Left hindlimb (tissue), 1 donor: ENCODE results near the gene HRH2.
A peak's percentile ranks its signal among the peaks of the same experiment; 100 is the strongest.
"Not testable (repeated sequence)": the region's sequence is repeated elsewhere in the genome, so short reads cannot be mapped to it uniquely, and the experiment has no call there.

Source experiments
- DNase-seq: peaks from one replicate; pipeline ENCODE4 v3.0.0-alpha.2; 2018

The HRH2 gene, protein sequence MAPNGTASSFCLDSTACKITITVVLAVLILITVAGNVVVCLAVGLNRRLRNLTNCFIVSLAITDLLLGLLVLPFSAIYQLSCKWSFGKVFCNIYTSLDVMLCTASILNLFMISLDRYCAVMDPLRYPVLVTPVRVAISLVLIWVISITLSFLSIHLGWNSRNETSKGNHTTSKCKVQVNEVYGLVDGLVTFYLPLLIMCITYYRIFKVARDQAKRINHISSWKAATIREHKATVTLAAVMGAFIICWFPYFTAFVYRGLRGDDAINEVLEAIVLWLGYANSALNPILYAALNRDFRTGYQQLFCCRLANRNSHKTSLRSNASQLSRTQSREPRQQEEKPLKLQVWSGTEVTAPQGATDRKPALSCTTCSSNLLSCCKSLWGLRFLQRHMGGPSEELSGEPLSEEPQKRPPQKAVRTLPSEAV

DNA sequence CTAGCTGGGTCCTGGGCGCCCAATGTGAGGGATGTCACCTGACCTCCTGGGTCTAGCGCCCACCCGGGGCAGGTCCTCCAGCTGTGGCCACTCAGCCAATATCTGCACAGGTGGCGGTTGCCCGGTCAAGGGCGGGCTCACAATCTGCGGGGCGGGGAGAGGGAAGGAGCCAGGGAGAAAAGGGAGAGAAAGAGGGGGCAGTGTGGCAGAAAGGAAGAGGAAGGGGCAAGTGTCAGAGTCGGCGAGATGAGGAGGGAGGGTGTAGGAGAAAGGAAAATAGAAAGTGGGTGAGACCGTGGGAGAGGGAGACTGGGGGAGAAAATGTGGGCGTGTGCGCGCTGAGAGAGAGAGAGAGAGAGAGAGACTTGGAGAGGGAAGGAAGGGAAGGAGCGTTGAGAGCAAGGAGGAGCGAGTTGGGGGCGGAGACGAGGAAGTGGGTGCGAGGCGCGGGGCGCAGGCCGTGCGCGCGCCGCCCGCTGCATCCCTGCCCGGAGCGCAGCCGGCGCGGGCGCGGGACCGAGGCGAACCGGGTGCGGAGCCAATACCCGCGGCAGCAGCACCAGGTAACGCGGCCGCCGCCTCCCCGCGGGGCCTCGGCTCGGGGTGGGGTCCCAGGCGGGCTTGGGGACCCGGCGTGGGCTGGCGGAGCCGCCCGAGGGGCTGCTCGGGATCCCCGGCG is at the start of gene HRH2:
HRH2 (plus strand) TSS at position 479 of the 679 bp plus-strand sequence. CDS start 25,163 bp downstream, outside the sequence.
- peak; percentile 58 for DNase-seq

DNA sequence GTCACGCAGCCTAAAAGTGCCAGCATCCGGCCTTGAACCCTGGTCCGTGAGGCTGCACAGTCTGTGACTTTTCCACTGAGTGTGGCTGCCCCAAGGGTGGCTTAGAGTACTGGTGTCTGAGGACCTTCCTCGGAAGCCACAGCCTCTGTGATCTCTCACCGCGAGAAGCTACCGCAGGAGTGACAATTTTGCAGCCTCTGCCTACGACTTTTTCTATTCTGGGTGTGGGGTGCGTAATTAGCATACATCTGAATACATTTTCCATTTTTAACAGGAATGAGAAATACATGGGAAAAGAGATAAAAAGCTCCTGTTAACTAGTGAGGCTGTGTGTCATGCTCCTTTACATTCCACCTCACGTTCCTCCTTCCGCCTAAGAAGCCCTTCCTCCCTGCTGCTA is 48.3 kb upstream of the HRH2 start:
- no peak for DNase-seq

DNA sequence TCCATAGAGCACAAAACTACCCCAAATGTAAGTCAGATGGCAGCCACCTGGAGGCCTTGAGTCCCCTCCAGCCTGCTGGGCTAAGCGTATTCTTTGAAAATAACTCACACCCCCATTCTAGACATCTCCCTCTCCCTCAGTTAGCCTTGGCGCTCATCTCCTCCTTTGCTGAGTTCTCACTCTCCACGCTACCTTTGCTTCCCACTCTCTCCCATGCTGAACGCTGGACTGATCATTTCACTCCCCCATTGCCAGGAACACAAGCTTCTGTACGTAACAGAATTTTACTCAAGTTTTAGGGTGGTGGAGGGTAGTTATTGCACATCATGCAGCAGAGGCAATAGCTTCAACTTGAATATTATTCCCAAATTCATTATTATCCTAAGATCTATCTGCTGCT is 47.5 kb upstream of the HRH2 start:
- DNase-seq, result no peak

DNA sequence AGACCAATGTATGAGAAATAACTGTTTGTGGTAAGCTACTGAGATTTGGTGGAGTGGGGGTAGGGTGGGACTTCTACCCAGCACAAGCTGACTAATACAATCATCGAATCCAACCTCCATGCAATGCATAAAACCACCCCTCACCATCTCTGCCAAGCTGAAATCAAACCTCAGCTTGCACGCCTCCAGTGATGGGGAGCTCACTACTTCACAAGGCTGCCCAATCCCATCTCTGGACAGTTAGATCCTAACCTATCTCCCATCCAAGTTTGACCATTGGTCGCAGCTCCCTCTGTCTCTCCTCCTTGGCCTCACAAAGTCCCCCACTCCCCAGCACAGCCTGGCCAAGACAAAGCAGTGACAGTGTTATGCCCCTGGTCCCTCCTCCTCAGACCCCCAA is 47.0 kb upstream of the HRH2 start:
- DNase-seq, result no peak

DNA sequence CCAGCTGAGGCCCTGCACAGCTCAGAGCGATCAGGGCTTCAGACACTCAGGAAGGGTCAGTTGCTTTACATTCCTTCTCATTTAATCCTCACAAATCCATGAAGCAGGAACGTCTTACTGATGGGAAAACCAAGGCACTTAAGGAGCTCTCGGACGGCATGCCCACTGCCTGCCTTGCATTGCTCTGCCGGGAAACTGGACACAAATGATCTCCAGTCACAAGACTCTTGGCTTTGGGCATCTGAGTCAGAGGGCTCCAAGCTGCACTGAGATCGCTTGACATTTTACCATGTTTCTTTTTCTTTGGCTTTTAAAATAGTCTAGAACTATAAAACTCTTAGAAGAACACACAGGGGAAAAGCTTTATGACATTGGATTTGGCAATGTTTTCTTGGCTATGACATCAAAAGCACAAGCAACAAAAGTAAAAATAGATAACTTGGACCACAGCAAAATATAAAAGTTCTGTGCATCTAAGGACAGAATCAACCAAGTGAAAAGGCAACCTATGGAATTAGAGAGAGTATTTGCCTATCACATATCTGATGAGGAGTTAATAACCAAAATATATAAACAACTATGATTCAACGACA is 43.6 kb upstream of the HRH2 start:
- DNase-seq, result no peak

DNA sequence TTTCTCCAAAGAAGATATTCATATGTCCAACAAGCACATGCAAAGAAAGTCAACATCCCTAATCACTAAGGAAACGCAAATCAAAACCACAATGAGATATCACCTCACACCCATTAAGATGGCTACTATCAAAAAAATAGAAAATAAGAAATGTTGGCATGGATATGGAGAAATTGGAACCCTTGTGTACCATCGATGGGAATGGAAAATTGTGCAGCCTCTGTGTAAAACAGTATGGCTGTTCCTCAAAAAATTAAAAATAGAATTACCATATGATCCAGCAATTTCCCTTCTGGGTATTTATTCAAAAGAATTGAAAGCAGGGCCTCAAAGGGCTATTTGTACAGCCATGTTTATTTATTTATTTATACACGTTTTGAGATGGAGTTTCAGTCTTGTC is 43.0 kb upstream of the HRH2 start:
- no peak for DNase-seq

DNA sequence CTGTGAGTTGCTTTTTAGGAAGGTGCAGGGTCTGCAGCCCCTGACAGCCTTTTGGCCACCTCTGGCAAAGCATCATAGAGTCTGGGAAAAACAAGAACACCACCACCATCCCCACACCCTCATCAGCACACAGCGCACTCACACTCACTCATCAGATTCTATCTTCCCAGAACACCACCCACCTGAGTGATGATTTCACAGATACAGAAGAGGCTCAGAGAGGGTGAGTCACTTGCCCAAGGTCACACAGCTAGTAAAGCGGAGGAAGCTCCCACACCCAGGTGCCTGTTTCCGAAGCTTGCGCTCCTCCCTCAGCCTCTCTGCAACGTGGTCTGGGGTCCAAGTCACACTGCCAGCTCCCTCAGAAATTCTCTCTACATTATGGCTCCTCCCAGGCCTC is 41.8 kb upstream of the HRH2 start:
- DNase-seq, result no peak

DNA sequence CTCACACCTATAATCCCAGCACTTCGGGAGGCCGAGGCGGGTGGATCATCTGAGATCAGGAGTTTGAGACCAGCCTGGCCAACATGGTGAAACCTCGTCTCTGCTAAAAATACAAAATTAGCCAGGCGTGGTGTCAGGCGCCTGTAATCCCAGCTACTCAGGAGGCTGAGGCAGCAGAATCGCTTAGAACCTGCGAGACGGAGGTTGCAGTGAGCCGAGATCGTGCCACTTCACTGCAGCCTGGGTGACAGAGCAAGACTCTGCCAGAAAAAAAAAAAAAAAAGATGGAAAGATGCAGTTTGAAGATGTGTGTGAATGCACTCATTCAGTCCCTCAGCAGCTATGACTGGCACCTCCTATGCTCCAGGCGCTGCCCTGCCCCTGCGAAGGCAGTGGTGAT is 41.3 kb upstream of the HRH2 start:
- DNase-seq, result not testable (repeated sequence)

DNA sequence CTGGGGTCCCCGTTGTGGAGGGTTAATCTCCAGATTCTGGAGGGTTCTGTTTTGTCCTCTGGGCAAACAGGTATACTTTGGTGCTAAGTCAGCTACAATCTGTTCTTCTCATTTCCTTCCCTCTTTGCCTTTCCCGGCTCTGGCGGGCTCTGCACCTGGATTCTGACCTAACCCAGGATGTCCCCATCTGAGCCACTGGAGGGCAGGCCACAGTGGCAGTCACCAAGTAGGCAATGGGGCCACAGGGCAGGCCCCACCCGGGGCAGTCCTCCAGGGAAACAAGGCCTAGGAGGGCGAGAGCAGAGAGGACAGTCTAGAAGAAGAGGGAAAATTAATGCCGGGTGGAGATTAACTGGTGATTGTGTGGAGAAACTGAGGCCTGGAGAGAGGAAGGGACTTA is 40.4 kb upstream of the HRH2 start:
- no peak for DNase-seq

DNA sequence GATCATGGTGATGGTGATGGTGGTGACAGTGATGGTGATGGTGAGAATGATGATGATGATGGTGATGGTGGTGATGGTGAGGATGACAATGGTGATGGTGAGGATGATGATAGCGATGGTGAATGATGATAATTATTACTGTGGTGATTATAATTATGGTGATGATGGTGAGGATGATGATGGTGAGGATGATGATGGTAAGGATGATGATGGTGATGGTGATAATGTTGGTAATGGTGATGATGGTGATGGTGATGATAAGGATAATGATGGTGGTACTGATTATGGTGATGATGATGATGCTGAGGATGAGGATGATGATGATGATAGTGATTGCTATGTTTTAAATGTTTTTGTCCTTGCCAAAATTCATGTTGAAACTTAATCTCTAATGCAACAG is 37.3 kb upstream of the HRH2 start:
- no peak for DNase-seq

DNA sequence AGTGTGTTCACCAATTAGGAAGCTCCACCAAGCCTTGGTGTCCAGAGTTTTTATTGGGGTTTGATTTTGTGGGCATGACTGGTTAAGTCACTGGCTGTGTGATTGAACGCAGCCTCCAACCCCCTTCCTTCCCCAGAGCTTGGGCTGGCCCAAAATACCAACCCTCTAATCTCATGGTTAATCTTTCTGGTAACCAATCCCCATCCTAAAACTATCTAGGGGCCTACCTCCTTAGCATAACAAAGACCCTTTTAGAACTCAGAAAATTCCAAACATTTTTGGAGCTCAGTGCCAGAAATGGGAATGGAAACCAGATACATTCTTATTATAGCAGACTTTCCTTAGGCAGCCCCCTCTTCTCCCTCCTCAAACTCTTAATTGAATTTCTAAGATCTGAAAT is 35.9 kb upstream of the HRH2 start:
- no peak for DNase-seq

DNA sequence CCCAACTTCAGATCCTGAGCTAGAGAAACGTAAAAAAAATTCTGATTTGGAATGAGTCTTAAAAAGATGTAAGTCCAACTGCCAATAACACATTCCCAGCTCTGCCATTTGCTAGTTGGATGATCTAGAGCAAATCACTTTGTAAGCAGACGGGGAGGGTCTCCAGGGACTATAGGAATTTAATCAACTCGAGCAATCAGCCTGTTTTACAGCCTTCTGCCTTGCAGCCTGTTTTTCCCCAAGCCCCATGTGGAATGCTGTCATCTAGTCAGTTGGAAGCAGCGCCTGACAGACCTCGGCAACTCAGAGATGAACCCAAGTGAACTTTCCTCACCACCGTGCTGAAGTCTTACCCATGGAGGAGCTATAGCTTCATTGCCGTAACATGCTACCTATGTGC is 34.8 kb upstream of the HRH2 start:
- DNase-seq, result no peak

DNA sequence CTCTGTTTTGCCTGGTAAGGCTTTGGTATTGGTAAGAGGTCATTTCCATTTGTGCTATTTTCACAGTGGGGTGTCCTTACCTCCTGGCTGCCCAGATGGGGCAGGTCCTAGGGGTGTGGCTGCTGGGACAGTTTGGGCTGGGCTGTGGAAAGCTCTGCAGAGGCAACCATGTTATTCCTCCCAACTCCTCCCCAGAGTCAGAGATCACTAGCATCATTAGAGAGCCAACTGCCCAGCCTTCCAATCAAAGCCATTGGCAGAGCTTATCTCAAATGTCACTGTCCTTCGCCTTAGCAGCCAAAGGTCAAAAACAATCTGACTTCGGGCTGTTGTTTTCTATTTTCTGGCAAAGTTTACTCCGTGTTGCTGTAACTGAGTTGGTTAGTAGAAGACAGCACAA is 33.6 kb upstream of the HRH2 start:
- no peak for DNase-seq

DNA sequence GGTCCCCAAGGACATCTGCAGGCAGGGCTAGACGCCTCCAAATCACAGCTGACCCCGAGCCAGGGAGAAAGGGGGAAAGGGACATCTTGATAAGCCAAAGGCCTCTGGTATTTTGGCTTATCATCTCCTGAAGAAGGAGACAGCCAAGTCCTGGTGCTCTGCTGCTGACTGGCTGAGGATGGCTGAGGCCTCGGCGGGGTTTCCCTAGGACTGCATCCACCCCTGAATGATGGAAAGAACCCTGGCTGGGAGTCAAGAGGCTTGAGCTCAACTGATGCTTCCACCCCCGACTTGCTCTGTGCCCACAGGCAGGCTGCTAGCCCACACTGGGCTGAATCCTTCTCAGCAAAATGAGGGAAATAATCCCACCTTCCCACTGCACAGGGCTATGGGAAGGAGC is 30.9 kb upstream of the HRH2 start:
- no peak for DNase-seq

DNA sequence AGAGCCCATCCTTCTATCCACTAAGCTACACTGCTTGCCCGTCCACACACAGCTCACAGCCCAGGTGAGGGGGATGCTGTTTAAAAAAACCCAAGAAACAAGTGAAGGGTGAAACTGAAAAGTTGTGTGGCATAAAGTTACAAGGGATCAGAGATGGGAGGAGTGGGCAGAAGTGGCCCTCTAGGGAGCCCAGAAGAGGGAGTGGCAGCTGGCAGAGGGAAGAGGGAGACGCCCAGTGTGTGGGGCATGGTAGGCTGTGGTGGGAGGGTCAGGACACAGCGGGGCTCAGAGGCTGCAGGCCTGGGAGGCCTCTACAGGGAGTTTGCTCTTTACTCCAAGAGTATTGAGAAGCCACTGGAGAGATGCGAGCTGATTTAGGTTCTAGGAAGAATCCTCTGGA is 30.1 kb upstream of the HRH2 start:
- DNase-seq, result no peak

DNA sequence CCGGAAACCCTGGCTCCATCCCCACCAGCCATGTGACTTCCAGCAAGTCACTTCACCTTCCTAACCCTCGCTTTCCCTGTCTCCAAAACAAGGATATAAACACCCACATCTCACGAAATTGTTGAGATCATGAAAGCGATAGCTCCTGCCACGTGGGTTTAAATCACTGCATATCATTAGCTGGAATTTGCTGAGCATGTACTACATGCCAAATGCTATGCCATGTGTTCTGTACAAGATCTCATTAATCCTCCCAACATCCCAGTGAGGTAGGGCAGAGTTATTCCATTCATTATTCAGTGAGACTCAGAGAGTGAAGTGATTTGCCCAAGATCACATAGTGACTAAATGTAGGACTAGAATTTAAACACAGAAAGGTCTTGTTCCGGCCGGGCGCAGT is 29.2 kb upstream of the HRH2 start:
- no peak for DNase-seq

DNA sequence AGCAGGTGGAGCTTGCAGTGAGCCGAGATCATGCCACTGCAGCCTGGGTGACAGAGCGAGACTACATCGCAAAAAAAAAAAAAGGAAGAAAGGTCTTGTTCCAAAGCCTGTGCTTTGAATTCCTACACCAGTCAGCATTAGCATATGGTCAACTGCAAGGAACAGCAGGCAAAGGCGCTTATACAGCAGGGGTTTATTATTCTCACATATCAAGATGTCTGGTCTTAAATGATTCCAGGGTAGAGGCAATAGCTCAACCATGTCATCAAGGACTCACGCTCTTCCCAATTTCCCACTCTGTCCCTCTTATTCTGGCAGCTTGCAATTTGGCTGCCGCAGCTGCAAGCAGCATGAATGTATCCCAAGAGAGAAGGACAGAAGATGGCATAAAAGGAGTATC is 28.6 kb upstream of the HRH2 start:
- DNase-seq, result no peak

DNA sequence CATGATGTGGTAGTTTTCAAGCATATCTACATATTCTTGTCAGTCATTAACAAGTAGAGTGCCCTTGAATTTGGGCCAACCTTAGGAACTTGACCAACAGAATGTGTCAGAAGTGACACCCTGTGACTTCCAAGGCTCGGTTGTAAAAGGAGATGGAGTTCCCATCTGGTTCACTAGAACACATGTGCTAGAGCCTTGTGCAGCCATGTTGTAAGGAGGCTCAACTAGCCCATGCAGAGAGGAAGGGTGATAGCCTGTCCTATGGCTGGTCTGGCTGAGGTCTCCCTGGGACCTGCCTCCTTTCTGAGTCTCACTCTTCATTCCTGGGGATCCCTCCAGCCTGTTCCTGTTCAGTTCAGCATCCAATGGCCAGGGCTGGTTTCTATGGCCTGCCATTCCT is 28.1 kb upstream of the HRH2 start:
- no peak for DNase-seq

DNA sequence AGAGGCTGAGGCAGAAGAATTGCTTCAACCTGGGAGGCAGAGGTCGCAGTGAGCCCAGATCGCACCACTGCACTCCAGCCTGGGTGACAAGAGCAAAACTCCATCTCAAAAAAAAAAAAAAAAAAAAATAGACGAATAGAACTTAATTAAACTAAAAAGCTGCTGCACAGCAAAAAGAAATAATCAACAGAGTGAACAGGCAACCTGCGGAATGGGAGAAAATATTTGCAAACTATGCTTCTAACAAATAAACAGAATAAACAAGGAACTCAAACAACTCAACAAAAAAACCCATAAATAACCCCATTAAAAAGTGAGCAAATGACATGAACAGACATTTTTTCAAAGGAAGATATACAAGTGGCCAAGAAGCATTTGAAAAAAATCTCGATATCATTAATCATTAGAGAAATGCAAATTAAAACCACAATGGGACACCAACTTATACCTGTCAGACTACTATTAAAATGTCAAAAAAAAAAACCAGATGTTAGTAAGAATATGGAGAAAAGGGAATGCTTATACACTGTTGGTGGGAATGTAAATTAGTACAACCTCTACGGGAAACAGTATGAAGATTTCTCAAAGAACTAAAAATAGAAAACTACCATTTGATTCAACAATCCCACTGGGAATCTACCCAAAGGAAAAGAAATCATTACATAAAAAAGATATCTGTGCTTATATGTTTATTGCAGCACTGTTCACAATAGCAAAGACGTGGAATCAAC is 21.9 kb upstream of the HRH2 start:
- no peak for DNase-seq

DNA sequence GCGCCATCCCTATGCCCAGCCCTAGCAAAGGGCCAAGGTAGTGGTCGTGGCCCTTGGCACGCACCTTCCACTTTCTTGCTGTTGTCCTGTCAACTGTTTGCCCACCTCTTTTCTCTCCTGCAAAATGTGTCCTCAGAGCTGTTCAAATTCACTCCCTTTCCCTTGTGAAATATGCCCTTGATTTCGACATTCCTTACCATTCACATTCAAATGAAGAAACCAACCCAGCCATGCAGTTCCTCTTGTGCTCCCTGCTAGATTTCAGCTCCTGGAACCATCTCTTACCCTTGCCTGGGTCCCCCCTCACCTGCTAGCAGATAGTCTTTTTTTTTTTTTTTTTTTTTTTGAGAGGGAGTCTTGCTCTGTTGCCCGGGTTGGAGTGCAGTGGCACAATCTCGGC is 19.6 kb upstream of the HRH2 start:
- no peak for DNase-seq

DNA sequence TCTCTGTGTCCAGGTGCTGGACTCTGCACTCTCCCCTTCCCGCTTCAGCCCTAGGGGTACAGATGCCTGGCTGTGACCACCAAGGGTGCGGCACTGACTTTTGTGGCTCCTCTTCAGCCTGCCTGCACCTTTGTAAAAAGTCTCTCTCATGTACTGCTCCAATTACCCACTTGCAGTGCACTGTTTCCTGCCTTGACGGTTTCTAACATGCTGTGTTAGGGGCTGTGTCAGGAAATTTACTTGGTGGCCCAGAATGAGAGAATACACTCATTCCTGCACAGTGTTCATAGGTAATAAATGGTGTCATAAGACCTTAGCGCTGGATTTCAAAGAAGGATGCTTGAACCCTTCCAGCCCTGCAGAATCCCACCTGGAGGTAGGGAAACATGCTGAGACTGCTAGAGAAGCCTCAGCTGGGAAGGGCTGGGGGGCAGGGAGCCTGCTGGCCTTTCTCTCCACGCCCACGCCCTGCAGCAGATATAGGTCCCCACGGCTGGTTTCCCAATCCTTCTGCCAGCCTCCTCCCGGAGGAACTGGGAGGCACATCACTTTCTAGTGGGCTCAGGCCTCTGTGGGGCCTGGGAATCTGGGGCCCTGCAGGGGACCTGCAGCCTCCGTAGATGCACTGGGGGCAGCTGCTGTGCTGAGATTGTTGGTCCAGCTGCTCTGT is 17.6 kb upstream of the HRH2 start:
- no peak for DNase-seq

DNA sequence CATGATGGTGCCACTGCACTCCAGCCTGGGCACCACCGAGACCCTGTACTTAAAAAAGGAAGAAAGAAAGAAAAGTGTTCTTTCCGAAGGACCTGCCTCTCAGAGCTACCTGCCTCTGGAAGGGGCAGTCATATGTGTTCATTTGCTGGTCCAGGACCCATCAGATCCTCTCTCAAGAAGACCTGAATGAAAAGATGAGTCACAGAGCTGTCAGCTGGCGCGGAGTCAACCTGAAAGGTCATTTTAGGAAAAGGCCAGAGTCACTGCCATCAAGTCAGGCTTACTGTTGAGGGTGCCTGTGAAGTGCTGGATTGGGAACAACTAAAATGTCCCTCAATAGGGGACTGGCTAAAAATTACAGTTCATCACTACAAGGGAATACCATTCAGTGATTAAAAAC is 14.9 kb upstream of the HRH2 start:
- no peak for DNase-seq

DNA sequence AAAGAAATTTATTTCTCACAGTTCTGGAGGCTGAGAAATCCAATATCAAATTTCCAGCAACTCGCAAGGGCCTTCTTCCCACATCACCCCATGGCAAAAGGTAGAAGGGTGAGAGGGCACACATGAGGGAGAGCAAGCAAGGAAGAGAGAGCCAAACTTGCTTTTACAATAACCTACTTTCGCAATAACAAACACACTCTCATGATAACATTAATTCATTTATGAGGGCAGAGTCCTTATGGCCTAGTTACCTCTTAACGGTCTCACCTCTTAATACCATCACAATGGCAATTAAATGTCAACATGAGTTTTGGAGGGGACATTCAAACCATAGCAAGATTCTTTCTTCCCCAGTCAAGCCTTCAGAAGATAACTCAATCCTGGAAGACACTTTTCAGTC is 11.6 kb upstream of the HRH2 start:
- DNase-seq, result no peak
